Upper lobe of left lung (tissue), 4 donors: Measurements from ENCODE around the gene MRPS9.

Source experiments
- EP300 ChIP-seq, 4 donors: sonication (generic); formaldehyde crosslinking; IDR thresholded peaks; one replicate each; pipeline ENCODE4 v1.5.1; 2017; ENCODE audit warnings: antibody characterized with exemption in 4 of 4, control low read depth in 2 of 4
- POLR2A ChIP-seq, 4 donors: fragments of 450-650 bp; IDR thresholded peaks; one replicate each; pipeline ENCODE4 v1.5.1; 2016 to 2017; ENCODE audit warnings: antibody characterized with exemption in 4 of 4, mild to moderate bottlenecking in 2 of 4
- POLR2AphosphoS5 ChIP-seq, 2 donors: sonication (generic); formaldehyde crosslinking; IDR thresholded peaks; one replicate each; pipeline ENCODE4 v1.5.1; 2017; ENCODE audit warnings: antibody characterized with exemption in 2 of 2
- TF ChIP-seq, protein P1 (sequence below), 6 experiments: fragments of 450-650 bp in 4 of 6; fragments of 200-600 bp in 2 of 6; sonication (generic) in 2 of 6; IDR thresholded peaks; one replicate each; pipeline ENCODE4 v1.5.1; 2016 to 2019; ENCODE audit warnings: antibody characterized with exemption in 6 of 6

DNA sequence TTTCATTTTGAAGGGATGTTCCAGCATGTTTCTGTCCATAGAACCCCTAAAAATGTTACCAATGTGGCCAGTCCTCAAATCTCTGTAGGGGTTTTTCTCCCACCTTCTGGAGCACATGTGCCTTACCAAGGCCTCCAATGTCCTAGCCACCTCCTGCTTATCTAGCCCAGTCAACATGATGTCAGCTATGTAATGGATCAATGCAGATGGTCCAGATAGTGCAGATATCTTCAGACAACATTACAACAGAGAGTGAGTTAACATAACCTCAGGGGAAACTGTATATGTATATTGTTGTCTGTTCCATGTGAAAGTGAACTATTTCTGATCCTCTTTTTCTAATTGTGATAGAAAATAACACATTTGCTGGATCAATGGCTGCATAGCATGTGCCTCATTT lies 92.7 kb downstream of the MRPS9 start:
- TF ChIP-seq POLR2A (IDR thresholded peaks at IDR 0.05) (no peak), POLR2AphosphoS5 (IDR thresholded peaks at IDR 0.05) (no peak), EP300 (IDR thresholded peaks at IDR 0.05) (no peak)
- TF ChIP-seq, protein P1, sequence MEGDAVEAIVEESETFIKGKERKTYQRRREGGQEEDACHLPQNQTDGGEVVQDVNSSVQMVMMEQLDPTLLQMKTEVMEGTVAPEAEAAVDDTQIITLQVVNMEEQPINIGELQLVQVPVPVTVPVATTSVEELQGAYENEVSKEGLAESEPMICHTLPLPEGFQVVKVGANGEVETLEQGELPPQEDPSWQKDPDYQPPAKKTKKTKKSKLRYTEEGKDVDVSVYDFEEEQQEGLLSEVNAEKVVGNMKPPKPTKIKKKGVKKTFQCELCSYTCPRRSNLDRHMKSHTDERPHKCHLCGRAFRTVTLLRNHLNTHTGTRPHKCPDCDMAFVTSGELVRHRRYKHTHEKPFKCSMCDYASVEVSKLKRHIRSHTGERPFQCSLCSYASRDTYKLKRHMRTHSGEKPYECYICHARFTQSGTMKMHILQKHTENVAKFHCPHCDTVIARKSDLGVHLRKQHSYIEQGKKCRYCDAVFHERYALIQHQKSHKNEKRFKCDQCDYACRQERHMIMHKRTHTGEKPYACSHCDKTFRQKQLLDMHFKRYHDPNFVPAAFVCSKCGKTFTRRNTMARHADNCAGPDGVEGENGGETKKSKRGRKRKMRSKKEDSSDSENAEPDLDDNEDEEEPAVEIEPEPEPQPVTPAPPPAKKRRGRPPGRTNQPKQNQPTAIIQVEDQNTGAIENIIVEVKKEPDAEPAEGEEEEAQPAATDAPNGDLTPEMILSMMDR (IDR thresholded peaks at IDR 0.05): no peak
